A549 treated with AZD9567 at 1 μM for 4 hours (cell line): ENCODE measurements around the gene NSRP1. TPM values are rescaled to one million over a fixed set of nuclear protein-coding genes. Genes with fewer than 3 reads are reported as not detected.

Source experiments
- total RNA-seq: library from RNA; stranded (reverse); fragments of 200-300 nt; extraction: Qiagen RNA extraction; gene quantifications from 5 replicates; pipeline ENCODE4 v1.2.3, GENCODE V29; 2022; ENCODE audit not compliant: insufficient read depth

Gene NSRP1, protein sequence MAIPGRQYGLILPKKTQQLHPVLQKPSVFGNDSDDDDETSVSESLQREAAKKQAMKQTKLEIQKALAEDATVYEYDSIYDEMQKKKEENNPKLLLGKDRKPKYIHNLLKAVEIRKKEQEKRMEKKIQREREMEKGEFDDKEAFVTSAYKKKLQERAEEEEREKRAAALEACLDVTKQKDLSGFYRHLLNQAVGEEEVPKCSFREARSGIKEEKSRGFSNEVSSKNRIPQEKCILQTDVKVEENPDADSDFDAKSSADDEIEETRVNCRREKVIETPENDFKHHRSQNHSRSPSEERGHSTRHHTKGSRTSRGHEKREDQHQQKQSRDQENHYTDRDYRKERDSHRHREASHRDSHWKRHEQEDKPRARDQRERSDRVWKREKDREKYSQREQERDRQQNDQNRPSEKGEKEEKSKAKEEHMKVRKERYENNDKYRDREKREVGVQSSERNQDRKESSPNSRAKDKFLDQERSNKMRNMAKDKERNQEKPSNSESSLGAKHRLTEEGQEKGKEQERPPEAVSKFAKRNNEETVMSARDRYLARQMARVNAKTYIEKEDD
- 26.4 to 37.1 TPM (median 27.8 TPM) in 5 replicates for total RNA-seq

DNA sequence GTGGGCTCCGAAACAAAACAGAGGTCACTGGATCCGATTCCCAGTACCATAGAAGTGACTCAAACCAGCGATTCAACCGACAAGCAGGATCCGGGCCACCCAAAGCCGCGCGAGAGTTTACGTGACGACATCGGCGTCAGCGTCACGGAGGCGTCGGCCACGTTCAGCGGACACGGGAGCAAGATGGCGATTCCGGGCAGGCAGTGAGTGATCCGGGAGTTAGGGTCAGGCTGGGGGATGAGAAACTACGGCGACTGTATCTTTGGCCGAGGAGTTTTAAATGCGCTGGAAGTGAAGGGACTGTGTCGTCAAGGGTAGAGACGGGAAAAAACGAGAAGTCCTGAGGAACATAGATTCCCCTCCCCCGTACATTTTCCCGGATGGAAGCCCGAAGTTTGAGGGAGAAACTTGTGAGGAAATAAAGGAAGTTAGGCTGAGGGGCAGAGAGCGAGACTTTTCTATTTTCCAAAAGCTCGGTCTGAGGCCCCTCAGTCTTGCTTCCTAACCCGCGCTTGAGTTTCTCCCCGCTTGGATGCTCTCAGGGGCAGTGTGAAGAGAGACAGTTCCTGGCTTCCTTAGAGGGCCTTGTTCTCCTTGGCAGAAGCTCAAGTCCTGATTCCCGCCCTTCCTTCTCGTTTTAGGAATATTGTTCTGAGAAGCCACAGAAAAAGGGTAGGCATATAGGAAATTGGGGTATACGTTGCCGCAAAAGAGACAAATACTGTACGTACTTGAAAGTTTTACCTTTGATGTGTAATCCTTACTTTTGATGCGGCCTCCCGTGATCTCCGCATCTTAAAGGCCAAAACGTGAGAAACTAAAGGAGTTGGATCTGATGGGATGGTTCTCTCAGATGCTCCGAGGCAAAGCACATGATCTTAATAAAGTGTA, at the start of gene NSRP1:
Gene NSRP1 (plus strand): TSS at position 156 of the 891 bp plus-strand sequence. CDS start 28 bp downstream, at position 184.

DNA sequence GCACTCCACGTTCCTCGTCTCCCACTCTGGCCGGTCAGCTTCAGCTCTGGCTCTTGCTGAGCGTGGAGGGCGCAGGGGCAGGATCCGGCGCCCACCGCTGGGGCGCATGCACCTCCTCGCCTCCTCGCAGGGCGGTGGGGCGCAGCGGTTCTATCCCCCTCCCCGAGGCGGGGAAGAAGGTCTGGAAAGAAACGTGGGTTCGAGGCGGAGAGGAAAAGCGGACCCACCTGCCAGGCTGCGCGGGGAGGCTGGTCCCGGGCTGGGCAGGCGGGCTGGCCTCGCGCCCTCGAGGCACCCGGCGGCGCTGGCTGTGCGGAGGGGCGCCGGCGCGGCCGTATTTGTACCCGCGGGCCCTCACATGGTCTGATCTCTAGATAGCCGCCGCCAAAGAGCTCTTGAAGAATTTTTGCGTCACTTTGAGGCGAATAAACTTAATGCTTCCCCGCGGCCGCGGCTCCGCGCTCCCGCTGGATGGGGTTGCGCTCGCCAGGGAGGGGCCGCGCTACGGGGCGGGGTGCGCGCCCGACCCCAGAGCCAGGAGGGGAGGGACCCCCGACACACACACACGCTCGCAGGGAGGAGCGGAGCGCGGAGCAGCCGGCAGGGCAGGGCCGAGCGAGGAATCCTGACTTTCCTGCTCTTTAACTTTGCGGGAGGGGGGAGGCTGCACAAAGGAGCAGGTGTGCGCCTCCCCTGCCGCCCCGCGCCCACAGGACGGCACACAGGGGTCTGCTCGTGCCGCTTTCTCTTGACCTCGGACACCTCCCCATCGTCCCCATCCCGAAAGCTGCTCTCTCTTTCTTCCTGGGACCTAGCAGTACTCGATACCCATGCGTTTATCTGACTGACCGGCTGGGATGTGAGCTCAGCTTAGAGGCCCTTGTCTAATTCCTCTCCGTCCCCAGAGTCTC, 119.0 kb downstream of the NSRP1 start, which contains the start of gene SLC6A4:
Gene SLC6A4 (minus strand): TSS at position 312 of the 911 bp plus-strand sequence. CDS start 13,739 bp downstream, outside the sequence.

Other genes with a start within 250 kb of the NSRP1 start
- 11.0 to 32.8 TPM (median 30.5 TPM) in 5 replicates for gene SSH2, start 186.6 kb upstream of the NSRP1 start, total RNA-seq
- gene EFCAB5, start 175.2 kb upstream of the NSRP1 start, total RNA-seq: 0.15 to 0.31 TPM (median 0.26 TPM) in 4 of 5 replicates, not detected in the other
- gene SLC6A4, start 118.9 kb downstream of the NSRP1 start, total RNA-seq: 0.07 to 0.13 TPM (median 0.09 TPM) in 3 of 5 replicates, not detected in the others
- gene BLMH, start 175.1 kb downstream of the NSRP1 start, total RNA-seq: 39.2 to 43.4 TPM (median 42.5 TPM) in 5 replicates
- not detected in 5 replicates for gene TMIGD1, start 217.2 kb downstream of the NSRP1 start, total RNA-seq